HG02852 (cell line): Measurements from ENCODE around the gene FUCA1.
"Not testable (repeated sequence)": the region's sequence is repeated elsewhere in the genome, so short reads cannot be mapped to it uniquely, and the experiment has no call there.

Experiments used
- ATAC-seq: cut with Tn5 transposase; IDR thresholded peaks from one replicate; pipeline ENCODE4 v1.9.1; 2021; ENCODE audit warnings: mild to moderate bottlenecking, moderate library complexity; ENCODE audit not compliant: unreplicated experiment

The FUCA1 gene

GRCh38 chr1:23843644-23844043 lies 24.4 kb downstream of the FUCA1 start:
- ATAC-seq = no peak

DNA sequence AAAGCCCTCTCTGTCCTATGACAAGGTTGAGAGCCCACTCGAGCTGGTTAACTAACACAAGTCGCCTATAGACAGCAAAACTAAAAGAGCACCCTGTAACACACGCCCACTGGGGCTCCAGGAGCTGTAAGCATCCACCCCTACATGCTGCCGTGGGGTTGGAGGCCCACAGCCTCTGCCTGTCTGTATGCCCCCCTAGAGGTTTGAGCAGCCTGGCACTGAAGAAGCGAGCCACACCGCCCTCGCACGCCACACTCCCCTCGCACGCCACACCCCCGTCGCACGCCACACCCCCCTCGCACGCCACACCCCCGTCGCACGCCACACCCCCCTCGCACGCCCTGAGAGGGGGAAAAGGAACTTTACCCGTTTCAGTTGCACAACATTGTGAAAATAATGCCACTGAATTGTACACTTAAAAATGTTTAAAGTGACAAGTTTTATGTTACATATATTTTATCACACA lies 29.7 kb downstream of the FUCA1 start:
- no peak for ATAC-seq

GRCh38 chr1:23837908-23838307 lies 30.2 kb downstream of the FUCA1 start:
- no peak for ATAC-seq

DNA sequence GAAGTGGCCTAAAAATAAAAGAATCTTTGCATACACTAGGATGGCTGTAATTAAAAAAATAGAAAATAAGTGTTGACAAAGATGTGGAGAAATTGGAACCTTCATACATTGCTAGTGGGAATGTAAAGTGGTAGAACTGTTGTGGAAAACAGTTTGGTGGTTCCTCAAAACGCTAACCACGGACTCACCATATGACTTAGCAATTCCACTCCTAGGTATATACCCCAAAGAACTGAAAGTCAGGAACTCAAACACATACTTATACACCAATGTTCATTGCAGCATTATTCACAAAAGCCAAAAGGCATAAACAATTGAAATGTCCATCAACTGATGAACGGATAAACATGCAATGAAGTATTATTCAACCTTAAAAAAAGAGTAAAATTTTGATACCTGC lies 32.1 kb downstream of the FUCA1 start:
- ATAC-seq = no peak

- ATAC-seq = not testable (repeated sequence)
Observed at GRCh38 chr1:23834156-23834555, 33.9 kb downstream of the FUCA1 start.

GRCh38 chr1:23827717-23828116 lies 40.4 kb downstream of the FUCA1 start:
- ATAC-seq = no peak

DNA sequence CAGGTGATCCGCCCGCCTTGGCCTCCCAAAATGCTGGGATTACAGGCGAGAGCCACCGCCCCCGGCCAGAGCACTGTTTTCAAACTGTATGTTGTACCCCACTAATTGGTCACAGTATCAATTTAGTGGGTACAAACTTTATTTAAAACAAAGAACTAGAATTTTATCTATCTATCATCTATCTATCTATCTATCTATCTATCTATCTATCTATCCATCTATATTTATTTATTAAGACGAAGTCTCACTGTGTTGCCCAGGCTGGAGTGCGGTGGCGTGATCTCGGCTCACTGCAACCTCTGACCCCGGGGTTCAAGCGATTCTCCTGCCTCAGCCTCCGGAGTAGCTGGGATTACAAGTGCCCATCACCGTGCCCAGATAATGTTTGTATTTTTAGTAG lies 41.5 kb downstream of the FUCA1 start:
- not testable (repeated sequence) for ATAC-seq

DNA sequence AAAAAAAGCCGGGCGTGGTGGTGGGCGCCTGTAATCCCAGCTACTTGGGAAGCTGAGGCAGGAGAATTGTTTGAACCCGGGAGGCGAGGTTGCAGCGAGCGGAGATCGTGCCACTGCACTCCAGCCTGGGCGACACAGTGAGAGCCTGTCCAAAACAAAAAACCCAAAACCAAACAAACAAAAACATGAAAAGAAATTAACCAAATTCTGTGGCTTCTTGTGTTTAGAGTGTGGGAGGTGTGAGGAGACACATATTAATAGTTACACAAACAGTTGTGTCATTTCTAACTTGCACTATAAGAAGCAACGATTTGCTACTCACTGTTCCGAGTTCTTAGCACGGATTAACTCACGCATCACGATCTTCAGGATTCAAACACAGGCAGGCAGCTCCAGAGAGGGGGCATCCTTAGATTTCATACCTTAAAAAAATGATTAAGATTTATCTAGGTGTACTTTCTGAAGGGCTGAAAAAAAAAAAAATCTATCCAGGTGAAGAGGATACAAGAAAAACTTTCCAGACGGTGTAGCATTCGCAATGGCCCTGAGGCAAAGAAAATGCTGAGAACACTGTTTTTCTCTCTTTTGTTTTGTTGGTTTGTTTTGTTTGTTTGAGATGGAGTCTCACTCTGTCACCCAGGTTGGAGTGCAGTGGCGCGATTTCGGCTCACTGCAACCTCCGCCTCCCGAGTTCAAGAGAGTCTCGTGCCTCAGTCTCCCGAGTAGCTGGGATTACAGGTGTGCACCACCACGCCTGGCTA lies 42.1 kb downstream of the FUCA1 start:
- no peak for ATAC-seq

DNA sequence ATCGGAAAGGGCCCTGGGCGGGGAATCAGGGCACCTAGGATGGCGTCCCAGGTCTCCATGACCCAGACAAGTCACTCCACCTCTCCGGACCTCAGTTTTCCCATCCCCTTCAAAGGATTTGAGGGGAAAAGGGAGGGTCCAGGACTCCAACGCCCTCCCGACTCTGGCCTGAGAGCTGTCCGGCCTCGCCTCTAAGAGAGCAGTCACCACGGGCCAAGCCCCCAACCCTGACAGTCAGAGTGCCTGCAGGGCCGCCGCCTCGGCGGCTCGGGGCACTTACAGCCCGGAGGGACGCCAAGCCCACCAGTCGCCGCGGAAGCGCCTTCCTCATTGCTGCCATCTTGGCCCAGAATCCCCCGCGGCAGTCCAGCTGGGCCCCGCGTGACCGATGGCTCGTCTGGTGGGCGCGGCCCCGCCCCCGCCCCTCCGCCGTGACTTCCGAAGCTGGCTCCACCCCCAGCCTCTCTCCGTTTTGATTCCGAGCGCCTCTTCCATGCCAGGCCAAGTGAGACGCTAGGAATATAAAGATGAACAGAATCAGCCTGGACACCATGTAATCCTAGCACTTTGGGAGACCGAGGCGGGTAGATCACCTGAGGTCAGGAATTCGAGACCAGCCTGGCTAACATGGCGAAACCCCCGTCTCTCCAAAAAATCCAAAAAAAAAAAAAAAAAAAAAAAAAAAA lies 42.9 kb downstream of the FUCA1 start, which contains the start of gene HMGCL:
Gene HMGCL (minus strand): TSS at position 354 of the 686 bp plus-strand sequence. CDS start 14 bp downstream, at position 340.
- peak; percentile 86 for ATAC-seq

GRCh38 chr1:23824711-23825075 lies 43.4 kb downstream of the FUCA1 start:
- ATAC-seq = no peak

- no peak for ATAC-seq
Observed at GRCh38 chr1:23823767-23824166, 44.3 kb downstream of the FUCA1 start.

DNA sequence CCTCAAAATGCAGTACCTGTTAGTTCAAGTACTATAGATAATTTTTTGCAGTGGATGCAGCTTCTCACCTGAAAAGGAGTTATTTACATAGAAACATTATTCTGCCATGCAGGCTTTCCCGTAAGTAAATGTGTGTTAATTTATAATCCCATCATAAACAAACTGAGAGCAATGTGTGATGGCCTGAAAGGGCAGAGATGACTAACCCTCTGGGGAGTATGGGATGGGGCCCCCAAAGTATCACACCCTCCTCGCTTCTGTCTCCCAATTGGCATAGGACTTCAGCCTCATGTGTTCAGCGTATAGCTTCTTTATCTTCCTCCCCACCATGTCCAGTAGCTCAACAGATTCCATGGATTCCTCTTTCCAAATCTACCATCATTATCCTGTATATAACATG lies 50.5 kb downstream of the FUCA1 start:
- ATAC-seq = no peak

GRCh38 chr1:23816906-23817305 lies 51.2 kb downstream of the FUCA1 start:
- ATAC-seq = no peak

GRCh38 chr1:23816361-23816760 lies 51.7 kb downstream of the FUCA1 start:
- no peak for ATAC-seq

GRCh38 chr1:23814016-23814415 lies 54.1 kb downstream of the FUCA1 start:
- no peak for ATAC-seq

DNA sequence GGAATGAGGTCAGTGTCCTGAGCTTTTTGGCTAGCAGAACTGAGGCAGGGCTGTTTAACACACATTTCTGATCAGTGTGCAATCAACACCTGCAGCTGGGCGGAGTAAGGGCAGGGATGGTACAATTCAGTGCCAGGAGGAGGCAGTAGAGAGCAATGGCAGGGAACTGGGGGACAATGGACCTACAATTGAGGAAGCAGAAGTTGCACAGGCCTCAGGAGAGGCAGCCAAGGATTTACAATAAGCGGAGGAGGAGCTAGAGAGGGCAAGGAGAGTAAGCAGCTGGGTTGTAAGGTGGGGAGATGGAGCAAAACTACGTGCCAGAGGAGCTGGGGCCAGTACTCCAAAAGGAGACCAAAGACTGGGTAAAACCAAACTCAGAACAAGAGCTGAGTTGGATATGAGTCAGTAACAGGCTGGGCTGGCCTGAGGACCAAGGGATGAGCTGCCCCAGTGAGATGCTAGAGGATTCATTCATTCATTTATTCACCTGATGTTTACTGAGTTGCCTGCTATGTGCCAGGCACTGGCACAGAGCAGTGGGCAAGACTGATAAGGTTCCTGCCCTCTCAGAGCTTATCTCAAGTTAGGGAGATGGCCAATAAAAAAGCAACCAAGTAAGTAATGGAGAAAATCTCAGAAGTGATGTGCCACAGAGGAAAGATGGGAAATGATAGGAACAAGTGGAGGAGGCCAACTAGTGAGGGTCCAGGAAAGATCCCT lies 57.1 kb downstream of the FUCA1 start:
- ATAC-seq = peak; percentile 64

DNA sequence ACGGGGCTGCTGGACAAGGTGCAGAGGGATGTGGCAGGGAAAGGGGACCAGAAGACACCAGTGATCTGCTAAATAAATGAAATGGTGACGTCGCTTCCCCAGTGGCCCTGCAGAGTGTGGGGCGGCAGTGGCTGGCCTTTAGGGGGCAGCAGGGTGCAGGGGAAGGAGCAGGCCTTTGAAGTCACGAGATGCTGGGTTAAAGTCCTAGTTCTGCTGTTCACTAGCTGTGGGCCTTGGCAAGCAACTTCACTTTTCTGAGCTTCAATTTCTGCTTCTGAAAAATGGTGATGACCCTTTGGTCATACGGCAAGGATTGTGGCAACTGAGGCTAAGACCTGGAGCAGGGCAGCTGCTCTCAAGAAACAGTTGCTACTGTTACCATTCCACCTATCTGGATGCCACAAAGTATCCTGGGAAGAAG lies 58.3 kb downstream of the FUCA1 start:
- ATAC-seq = peak; percentile 59

GRCh38 chr1:23807453-23807852 lies 60.6 kb downstream of the FUCA1 start:
- no peak for ATAC-seq

- no peak for ATAC-seq
Observed at GRCh38 chr1:23806280-23806679, 61.8 kb downstream of the FUCA1 start.

GRCh38 chr1:23805025-23805424 lies 63.1 kb downstream of the FUCA1 start:
- no peak for ATAC-seq

GRCh38 chr1:23804183-23804835 lies 63.8 kb downstream of the FUCA1 start:
- ATAC-seq = no peak
